WTC11 (cell line): ENCODE measurements around the gene ZNF22. TPM values are rescaled to one million over a fixed set of nuclear protein-coding genes. Genes with fewer than 3 reads are reported as not detected.

Experiments
- ATAC-seq: fragments of 200-7000 bp; cut with Tn5 transposase; 2 replicates; pipeline ENCODE4 v1.10.0; 2021; ENCODE audit warnings: mild to moderate bottlenecking, moderate library complexity
- CTCF ChIA-PET: fragments of 300-600 bp; sonication (Branson Sonifier 250); formaldehyde crosslinking; loops from one replicate; lab custom pipeline; 2021; ENCODE audit warnings: antibody characterized with exemption; lab: Charles Lee
- POLR2A ChIA-PET: fragments of 350-600 bp; sonication (Branson Sonifier 250); formaldehyde crosslinking; loops from one replicate; lab custom pipeline; 2021; ENCODE audit warnings: antibody characterized with exemption; lab: Charles Lee
- DNase-seq: peaks from one replicate; pipeline ENCODE4 v3.0.0; 2021; ENCODE audit warnings: low spot score
- H3K27ac Mint-ChIP-seq: 2 replicates; pipeline ENCODE4 v1.8.0; 2021; ENCODE audit warnings: mixed read lengths
- H3K27me3 Mint-ChIP-seq: 2 replicates; pipeline ENCODE4 v1.8.0; 2021; ENCODE audit warnings: low read depth, mild to moderate bottlenecking, moderate library complexity, mixed read lengths
- H3K36me3 Mint-ChIP-seq: 2 replicates; pipeline ENCODE4 v1.8.0; 2021; ENCODE audit warnings: mixed read lengths
- H3K4me1 Mint-ChIP-seq: 2 replicates; pipeline ENCODE4 v1.8.0; 2022; ENCODE audit warnings: mixed read lengths
- H3K4me3 Mint-ChIP-seq: 2 replicates; pipeline ENCODE4 v1.8.0; 2021; ENCODE audit warnings: mild to moderate bottlenecking, moderate library complexity, mixed read lengths
- H3K9me3 Mint-ChIP-seq: 2 replicates; pipeline ENCODE4 v1.8.0; 2021; ENCODE audit warnings: mixed read lengths
- ATF1 ChIP-seq: sonication (generic); formaldehyde crosslinking; IDR thresholded peaks from 2 replicates; pipeline ENCODE4 v1.8.1; 2023; ENCODE audit warnings: mild to moderate bottlenecking, moderate library complexity, missing genetic modification reagents
- ERG ChIP-seq: fragments of 250-450 bp; sonication (Bioruptor Pico); IDR thresholded peaks from 2 replicates; pipeline ENCODE4 v1.8.0; 2021; ENCODE audit warnings: mild to moderate bottlenecking
- GRHL2 ChIP-seq: fragments of 250-450 bp; sonication (Bioruptor Pico); IDR thresholded peaks from 2 replicates; pipeline ENCODE4 v1.8.0; 2022; ENCODE audit warnings: mild to moderate bottlenecking, moderate library complexity; ENCODE audit not compliant: insufficient replicate concordance, severe bottlenecking
- KAT7 ChIP-seq: sonication (generic); formaldehyde crosslinking; IDR thresholded peaks from 2 replicates; pipeline ENCODE4 v1.8.1; 2023; ENCODE audit warnings: missing genetic modification reagents, mild to moderate bottlenecking, borderline replicate concordance
- RELA ChIP-seq: sonication (generic); formaldehyde crosslinking; IDR thresholded peaks from 2 replicates; pipeline ENCODE4 v1.8.1; 2022; ENCODE audit warnings: missing genetic modification reagents, mild to moderate bottlenecking, borderline replicate concordance
- SOX15 ChIP-seq: fragments of 250-450 bp; sonication (Bioruptor Pico); IDR thresholded peaks from 2 replicates; pipeline ENCODE4 v1.9.0; 2021; ENCODE audit warnings: mild to moderate bottlenecking
- TCF7 ChIP-seq: sonication (generic); formaldehyde crosslinking; IDR thresholded peaks from 2 replicates; pipeline ENCODE4 v1.8.0; 2022; ENCODE audit warnings: mild to moderate bottlenecking, low read depth, missing genetic modification reagents, moderate library complexity
- TP53 ChIP-seq: sonication (generic); formaldehyde crosslinking; IDR thresholded peaks from 2 replicates; pipeline ENCODE4 v1.8.1; 2023; ENCODE audit warnings: mild to moderate bottlenecking, missing genetic modification reagents
- USF1 ChIP-seq: sonication (generic); formaldehyde crosslinking; IDR thresholded peaks from 2 replicates; pipeline ENCODE4 v1.8.0; 2022; ENCODE audit warnings: mild to moderate bottlenecking, missing genetic modification reagents
- ZNF121 ChIP-seq: sonication (generic); formaldehyde crosslinking; IDR thresholded peaks from 2 replicates; pipeline ENCODE4 v1.8.0; 2023; ENCODE audit warnings: missing genetic modification reagents
- ZNF263 ChIP-seq: sonication (generic); formaldehyde crosslinking; IDR thresholded peaks from 2 replicates; pipeline ENCODE4 v1.8.1; 2022; ENCODE audit warnings: low read depth, mild to moderate bottlenecking, moderate library complexity, missing genetic modification reagents
- ZNF396 ChIP-seq: fragments of 250-450 bp; sonication (Bioruptor Pico); IDR thresholded peaks from 2 replicates; pipeline ENCODE4 v1.8.0; 2021; ENCODE audit warnings: mild to moderate bottlenecking, moderate library complexity, borderline replicate concordance
- ZNF423 ChIP-seq: fragments of 250-450 bp; sonication (Bioruptor Pico); IDR thresholded peaks from 2 replicates; pipeline ENCODE4 v2.1.2; 2022; ENCODE audit warnings: mild to moderate bottlenecking, moderate library complexity
- total RNA-seq: library from RNA; stranded (reverse); gene quantifications from 3 replicates; pipeline ENCODE4 v1.2.3, GENCODE V29; 2021
- TF ChIP-seq, protein P1 (sequence below): sonication (generic); formaldehyde crosslinking; IDR thresholded peaks from 2 replicates; pipeline ENCODE4 v1.8.1; 2023; ENCODE audit warnings: mild to moderate bottlenecking, moderate library complexity, missing genetic modification reagents
- TF ChIP-seq, protein P2 (sequence below): sonication (generic); formaldehyde crosslinking; IDR thresholded peaks from 2 replicates; pipeline ENCODE4 v1.8.0; 2022; ENCODE audit warnings: mild to moderate bottlenecking, missing genetic modification reagents
- TF ChIP-seq, protein P3 (sequence below): sonication (generic); formaldehyde crosslinking; conservative IDR thresholded peaks from 2 replicates; pipeline ENCODE4 v1.8.1; 2022; ENCODE audit warnings: mild to moderate bottlenecking, missing genetic modification reagents
- TF ChIP-seq, protein P4 (sequence below): fragments of 250-450 bp; sonication (Bioruptor Pico); IDR thresholded peaks from 2 replicates; pipeline ENCODE4 v1.9.0; 2021; ENCODE audit warnings: moderate library complexity, mild to moderate bottlenecking, inconsistent platforms, borderline replicate concordance

The ZNF22 gene
- total RNA-seq, 1 experiment from 2014 or later = 31.0 TPM

- no peak for TF ChIP-seq TCF7 (CRISPR knock-in tag)
- TF ChIP-seq, protein P1, sequence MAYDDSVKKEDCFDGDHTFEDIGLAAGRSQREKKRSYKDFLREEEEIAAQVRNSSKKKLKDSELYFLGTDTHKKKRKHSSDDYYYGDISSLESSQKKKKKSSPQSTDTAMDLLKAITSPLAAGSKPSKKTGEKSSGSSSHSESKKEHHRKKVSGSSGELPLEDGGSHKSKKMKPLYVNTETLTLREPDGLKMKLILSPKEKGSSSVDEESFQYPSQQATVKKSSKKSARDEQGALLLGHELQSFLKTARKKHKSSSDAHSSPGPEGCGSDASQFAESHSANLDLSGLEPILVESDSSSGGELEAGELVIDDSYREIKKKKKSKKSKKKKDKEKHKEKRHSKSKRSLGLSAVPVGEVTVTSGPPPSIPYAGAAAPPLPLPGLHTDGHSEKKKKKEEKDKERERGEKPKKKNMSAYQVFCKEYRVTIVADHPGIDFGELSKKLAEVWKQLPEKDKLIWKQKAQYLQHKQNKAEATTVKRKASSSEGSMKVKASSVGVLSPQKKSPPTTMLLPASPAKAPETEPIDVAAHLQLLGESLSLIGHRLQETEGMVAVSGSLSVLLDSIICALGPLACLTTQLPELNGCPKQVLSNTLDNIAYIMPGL (CRISPR knock-in tag) = no peak
- TF ChIP-seq TP53 (CRISPR knock-in tag) = no peak
- TF ChIP-seq ZNF263 (CRISPR knock-in tag) = no peak
- TF ChIP-seq, protein P2, sequence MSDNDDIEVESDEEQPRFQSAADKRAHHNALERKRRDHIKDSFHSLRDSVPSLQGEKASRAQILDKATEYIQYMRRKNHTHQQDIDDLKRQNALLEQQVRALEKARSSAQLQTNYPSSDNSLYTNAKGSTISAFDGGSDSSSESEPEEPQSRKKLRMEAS (CRISPR knock-in tag) = 0 out of 2 replicates have a peak, but pooled peaks have one; percentile 5
- peak; percentile 29; the same call in 1 of the 2 replicates for TF ChIP-seq ZNF423 (CRISPR knock-in tag)
- no peak for TF ChIP-seq ATF1
Measured at GRCh38 chr10:44973323-44974081, 27.2 kb upstream of the ZNF22 start (continued).

DNA sequence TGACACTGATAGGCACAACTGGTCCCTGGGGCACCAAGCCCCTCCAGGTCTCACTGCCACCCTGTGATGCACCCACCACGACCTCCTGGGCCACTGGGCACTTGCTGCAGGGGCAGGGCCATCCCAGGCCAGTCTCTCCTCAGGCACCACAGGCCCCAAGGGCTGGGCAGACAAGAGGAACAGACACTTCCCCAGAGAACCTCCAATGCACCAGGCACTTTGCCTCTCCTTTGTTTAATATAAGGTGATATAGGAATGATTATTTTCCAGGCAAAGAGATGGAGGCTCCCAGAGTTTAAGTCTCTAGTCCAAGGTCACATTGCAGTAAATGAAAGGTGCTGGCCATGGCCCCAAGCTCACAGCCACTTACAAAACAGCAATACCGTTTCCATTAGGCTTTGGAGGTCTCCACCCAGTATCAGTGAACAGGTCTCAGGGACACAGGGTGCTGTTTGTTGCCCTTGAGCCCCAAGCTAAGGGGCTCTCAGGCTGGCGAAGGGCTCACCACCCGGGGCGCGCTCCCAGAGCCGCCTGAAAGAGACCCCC is 26.6 kb upstream of the ZNF22 start:
- TF ChIP-seq GRHL2 (CRISPR knock-in tag) (no peak), RELA (CRISPR knock-in tag) (no peak), KAT7 (CRISPR knock-in tag) (no peak), SOX15 (CRISPR knock-in tag) (no peak), ZNF121 (CRISPR knock-in tag) (no peak), ZNF396 (CRISPR knock-in tag) (no peak), ERG (CRISPR knock-in tag) (no peak), TP53 (CRISPR knock-in tag) (no peak), USF1 (no peak)
- TF ChIP-seq, protein P3, sequence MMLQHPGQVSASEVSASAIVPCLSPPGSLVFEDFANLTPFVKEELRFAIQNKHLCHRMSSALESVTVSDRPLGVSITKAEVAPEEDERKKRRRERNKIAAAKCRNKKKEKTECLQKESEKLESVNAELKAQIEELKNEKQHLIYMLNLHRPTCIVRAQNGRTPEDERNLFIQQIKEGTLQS (CRISPR knock-in tag) = no peak
- TF ChIP-seq, protein P4, sequence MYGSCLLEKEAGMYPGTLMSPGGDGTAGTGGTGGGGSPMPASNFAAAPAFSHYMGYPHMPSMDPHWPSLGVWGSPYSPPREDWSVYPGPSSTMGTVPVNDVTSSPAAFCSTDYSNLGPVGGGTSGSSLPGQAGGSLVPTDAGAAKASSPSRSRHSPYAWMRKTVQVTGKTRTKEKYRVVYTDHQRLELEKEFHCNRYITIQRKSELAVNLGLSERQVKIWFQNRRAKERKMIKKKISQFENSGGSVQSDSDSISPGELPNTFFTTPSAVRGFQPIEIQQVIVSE (CRISPR knock-in tag) = no peak
- Mint-ChIP-seq H3K4me1 (peaks cover 51% of the 10 kb centered on the region), H3K27ac (no peak overlapping the region), H3K9me3 (no peaks in the 10 kb centered on the region), H3K27me3 (peaks cover 10% of the 10 kb centered on the region), H3K36me3 (peaks cover 24% of the 10 kb centered on the region), H3K4me3 (peak overlapping the region; percentile 59)
- POLR2A ChIA-PET = interaction anchor here (0.9 kb wide), 1 partner anchor 42 kb away, joined by 3 read pairs; no protein-coding TSS in a partner anchor
- DNase-seq = no peak
- CTCF ChIA-PET = interaction anchor here (0.9 to 2.6 kb wide), 5 partner anchors 10 to 111 kb away, joined by 3 to 36 read pairs (median 5); no protein-coding TSS in a partner anchor
- ATAC-seq = no peak
